BE2C (cell line): ENCODE data around the gene TMSB4X.
"Not testable (repeated sequence)": the region's sequence is repeated elsewhere in the genome, so short reads cannot be mapped to it uniquely, and the experiment has no call there.

Experiments used
- DNase-seq: peaks from one replicate; pipeline ENCODE4 v3.0.0-alpha.2; 2020
- H3K27me3 ChIP-seq: fragments of 250-450 bp; sonication (Bioruptor Pico); 2 replicates; pipeline ENCODE4 v1.5.1; 2020; ENCODE audit warnings: mild to moderate bottlenecking
- H3K36me3 ChIP-seq: fragments of 250-450 bp; sonication (Bioruptor Pico); 2 replicates; pipeline ENCODE4 v1.5.1; 2020; ENCODE audit warnings: mild to moderate bottlenecking
- H3K4me1 ChIP-seq: fragments of 250-450 bp; sonication (Bioruptor Pico); 2 replicates; pipeline ENCODE4 v1.5.1; 2020
- H3K4me3 ChIP-seq: 2 replicates; pipeline ENCODE4 v1.5.1; 2011; ENCODE audit warnings: low read depth, low read length
- H3K9me3 ChIP-seq: fragments of 250-450 bp; sonication (Bioruptor Pico); 2 replicates; pipeline ENCODE4 v1.5.1; 2020
- TF ChIP-seq, protein P1 (sequence below): IDR thresholded peaks from 2 replicates; pipeline ENCODE4 v1.5.1; 2012; ENCODE audit warnings: mild to moderate bottlenecking, low read depth, low read length

Gene TMSB4X

GRCh38 chrX:12958461-12958860 lies 16.4 kb upstream of the TMSB4X start:
- Histone ChIP-seq H3K4me1 (no peaks in the 10 kb centered on the region), H3K36me3 (no peaks in the 10 kb centered on the region), H3K9me3 (no peaks in the 10 kb centered on the region)

DNA sequence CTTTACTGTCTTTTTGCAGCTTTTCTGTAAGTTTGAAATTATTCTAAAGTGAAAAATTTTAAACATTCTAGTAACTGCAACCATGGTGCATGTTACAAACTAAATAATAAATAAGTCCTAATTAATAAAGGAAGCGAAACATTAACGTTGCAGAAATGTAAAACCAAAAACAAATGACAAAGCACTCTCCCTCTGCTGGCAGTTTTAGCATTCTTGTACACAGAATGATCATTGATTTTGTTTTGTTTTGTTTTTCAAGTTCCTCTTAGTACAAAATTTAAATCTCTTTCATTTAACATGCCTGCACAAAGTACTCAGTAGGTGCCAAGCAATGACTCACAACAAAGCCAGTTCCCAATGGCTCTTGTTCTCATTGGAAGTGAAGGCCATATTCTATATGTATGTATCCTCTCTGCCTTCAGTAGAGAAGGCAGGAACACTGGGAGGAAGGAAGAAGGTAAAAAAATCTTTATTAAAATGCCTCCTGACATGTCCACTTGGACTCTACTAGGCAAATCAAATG lies 13.7 kb upstream of the TMSB4X start:
- Histone ChIP-seq H3K4me1 (no peaks in the 10 kb centered on the region), H3K27me3 (no peaks in the 10 kb centered on the region), H3K4me3 (no peak overlapping the region), H3K36me3 (no peaks in the 10 kb centered on the region), H3K9me3 (no peaks in the 10 kb centered on the region)
- DNase-seq, result no peak
- TF ChIP-seq, protein P1, sequence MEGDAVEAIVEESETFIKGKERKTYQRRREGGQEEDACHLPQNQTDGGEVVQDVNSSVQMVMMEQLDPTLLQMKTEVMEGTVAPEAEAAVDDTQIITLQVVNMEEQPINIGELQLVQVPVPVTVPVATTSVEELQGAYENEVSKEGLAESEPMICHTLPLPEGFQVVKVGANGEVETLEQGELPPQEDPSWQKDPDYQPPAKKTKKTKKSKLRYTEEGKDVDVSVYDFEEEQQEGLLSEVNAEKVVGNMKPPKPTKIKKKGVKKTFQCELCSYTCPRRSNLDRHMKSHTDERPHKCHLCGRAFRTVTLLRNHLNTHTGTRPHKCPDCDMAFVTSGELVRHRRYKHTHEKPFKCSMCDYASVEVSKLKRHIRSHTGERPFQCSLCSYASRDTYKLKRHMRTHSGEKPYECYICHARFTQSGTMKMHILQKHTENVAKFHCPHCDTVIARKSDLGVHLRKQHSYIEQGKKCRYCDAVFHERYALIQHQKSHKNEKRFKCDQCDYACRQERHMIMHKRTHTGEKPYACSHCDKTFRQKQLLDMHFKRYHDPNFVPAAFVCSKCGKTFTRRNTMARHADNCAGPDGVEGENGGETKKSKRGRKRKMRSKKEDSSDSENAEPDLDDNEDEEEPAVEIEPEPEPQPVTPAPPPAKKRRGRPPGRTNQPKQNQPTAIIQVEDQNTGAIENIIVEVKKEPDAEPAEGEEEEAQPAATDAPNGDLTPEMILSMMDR, result no peak

More at GRCh38 chrX:12958461-12958860, 16.4 kb upstream of the TMSB4X start:
- DNase-seq, result no peak
- Histone ChIP-seq H3K4me3 (no peak overlapping the region), H3K27me3 (no peaks in the 10 kb centered on the region)
- TF ChIP-seq, protein P1, result no peak

- no peak for DNase-seq
- no peaks in the 10 kb centered on the region for H3K27me3 ChIP-seq
- no peak overlapping the region for H3K4me3 ChIP-seq
- H3K36me3 ChIP-seq, result no peaks in the 10 kb centered on the region
- H3K9me3 ChIP-seq, result no peaks in the 10 kb centered on the region
- TF ChIP-seq, protein P1, result no peak
- no peaks in the 10 kb centered on the region for H3K4me1 ChIP-seq
Observed at GRCh38 chrX:12962041-12962504, 12.8 kb upstream of the TMSB4X start.

- not testable (repeated sequence) for H3K36me3 ChIP-seq, H3K27me3 ChIP-seq, H3K4me3 ChIP-seq, H3K9me3 ChIP-seq, H3K4me1 ChIP-seq, DNase-seq
Observed at GRCh38 chrX:12963210-12963850, 11.6 kb upstream of the TMSB4X start.

- H3K4me3 ChIP-seq, result no peak overlapping the region
- H3K36me3 ChIP-seq, result no peaks in the 10 kb centered on the region
- H3K9me3 ChIP-seq, result no peaks in the 10 kb centered on the region
- TF ChIP-seq, protein P1, result no peak
- no peaks in the 10 kb centered on the region for H3K4me1 ChIP-seq
- DNase-seq, result no peak
- H3K27me3 ChIP-seq, result no peaks in the 10 kb centered on the region
Observed at GRCh38 chrX:12965131-12965940, 9.6 kb upstream of the TMSB4X start.

GRCh38 chrX:12966151-12966550 lies 8.8 kb upstream of the TMSB4X start:
- TF ChIP-seq, protein P1, result no peak
- no peak for DNase-seq
- no peaks in the 10 kb centered on the region for H3K36me3 ChIP-seq
- H3K4me3 ChIP-seq, result no peak overlapping the region
- no peaks in the 10 kb centered on the region for H3K9me3 ChIP-seq
- H3K4me1 ChIP-seq, result no peaks in the 10 kb centered on the region
- H3K27me3 ChIP-seq, result no peaks in the 10 kb centered on the region
